G401 (cell line): ENCODE results near the gene DCDC2C. TPM values are rescaled to one million over a fixed set of nuclear protein-coding genes. Genes with fewer than 3 reads are reported as not detected.

Source experiments
- DNase-seq: peaks from one replicate; pipeline ENCODE4 v3.0.0-alpha.2; 2015; ENCODE audit warnings: low spot score
- in situ Hi-C: cut with HindIII; loops from 2 replicates; pipeline ENCODE4 v1.10.0; 2016; ENCODE audit warnings: low sequenced_read_pairs, mixed read lengths
- total RNA-seq: library from RNA; depleted of rRNA; stranded (reverse); fragments of >200 nt; shearing (Covaris generic); gene quantifications from 2 replicates; pipeline ENCODE4 v1.2.3, GENCODE V29; 2014

Gene DCDC2C
- total RNA-seq, 1 experiment from 2014 or later, result not detected

- in situ Hi-C loops, result no loop called here
- no peak for DNase-seq
Observed at GRCh38 chr2:3739313-3739712, 35.9 kb downstream of the DCDC2C start.

GRCh38 chr2:3741396-3741795 lies 38.0 kb downstream of the DCDC2C start:
- in situ Hi-C loops, result no loop called here
- no peak for DNase-seq

- DNase-seq, result no peak
- in situ Hi-C loops, result no loop called here
Observed at GRCh38 chr2:3741867-3742602, 38.7 kb downstream of the DCDC2C start.

GRCh38 chr2:3742743-3743508 lies 39.6 kb downstream of the DCDC2C start:
- no peak for DNase-seq
- in situ Hi-C loops, result no loop called here

- in situ Hi-C loops, result no loop called here
- no peak for DNase-seq
Observed at GRCh38 chr2:3743951-3744555, 40.7 kb downstream of the DCDC2C start.

GRCh38 chr2:3745920-3746319 lies 42.5 kb downstream of the DCDC2C start:
- DNase-seq, result no peak
- in situ Hi-C loops, result no loop called here

- DNase-seq, result no peak
- in situ Hi-C loops, result no loop called here
Observed at GRCh38 chr2:3747032-3747654, 43.8 kb downstream of the DCDC2C start.

DNA sequence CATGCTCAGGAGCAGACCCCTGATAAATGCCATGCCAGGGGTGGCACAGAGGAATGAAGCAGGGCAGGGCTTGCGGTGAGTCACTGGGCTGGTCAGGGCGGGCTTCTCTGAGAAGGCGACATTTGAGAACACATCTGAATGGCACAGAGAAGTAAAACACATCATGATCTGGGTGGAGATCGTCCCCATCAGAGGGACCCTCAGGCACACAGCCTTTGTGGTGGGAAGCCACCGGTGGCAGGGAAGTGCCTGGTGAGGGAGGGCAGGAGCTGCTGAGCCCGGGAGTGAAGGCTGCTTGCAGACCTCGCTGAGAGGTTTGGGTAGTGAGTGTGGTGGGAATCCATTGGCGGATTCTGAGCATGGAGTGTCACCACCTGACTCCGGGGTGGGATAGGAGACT lies 44.5 kb downstream of the DCDC2C start:
- in situ Hi-C loops, result no loop called here

GRCh38 chr2:3749201-3749600 lies 45.8 kb downstream of the DCDC2C start:
- no peak for DNase-seq
- in situ Hi-C loops, result no loop called here

More for the DNA sequence above, 44.5 kb downstream of the DCDC2C start:
- no peak for DNase-seq

GRCh38 chr2:3751251-3751650 lies 47.9 kb downstream of the DCDC2C start:
- DNase-seq, result no peak
- in situ Hi-C loops, result no loop called here

- in situ Hi-C loops, result no loop called here
- no peak for DNase-seq
Observed at GRCh38 chr2:3751806-3752205, 48.4 kb downstream of the DCDC2C start.

GRCh38 chr2:3752376-3752775 lies 49.0 kb downstream of the DCDC2C start:
- in situ Hi-C loops, result no loop called here
- DNase-seq, result no peak

GRCh38 chr2:3753561-3753960 lies 50.2 kb downstream of the DCDC2C start:
- no peak for DNase-seq
- in situ Hi-C loops, result no loop called here

DNA sequence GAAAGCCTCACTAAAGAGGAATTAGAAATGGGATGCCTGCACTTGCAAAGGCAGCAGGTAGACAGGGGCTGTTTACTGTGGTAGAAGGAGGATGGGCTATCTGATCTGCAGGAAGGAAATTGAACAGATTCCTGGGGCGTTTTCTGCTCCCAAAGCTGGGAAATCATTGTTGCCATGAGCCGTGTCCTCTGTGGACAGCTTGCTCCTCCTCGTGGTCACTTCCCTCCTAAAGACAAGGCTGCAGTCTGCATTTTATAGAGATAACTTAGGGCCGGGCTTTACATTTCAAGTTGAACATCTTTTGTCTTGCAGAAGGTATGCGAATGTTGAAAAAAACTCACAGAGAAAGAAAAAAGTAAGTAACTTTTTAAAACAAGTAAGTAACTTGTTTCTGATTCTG lies 50.9 kb downstream of the DCDC2C start:
- in situ Hi-C loops, result no loop called here
- no peak for DNase-seq

DNA sequence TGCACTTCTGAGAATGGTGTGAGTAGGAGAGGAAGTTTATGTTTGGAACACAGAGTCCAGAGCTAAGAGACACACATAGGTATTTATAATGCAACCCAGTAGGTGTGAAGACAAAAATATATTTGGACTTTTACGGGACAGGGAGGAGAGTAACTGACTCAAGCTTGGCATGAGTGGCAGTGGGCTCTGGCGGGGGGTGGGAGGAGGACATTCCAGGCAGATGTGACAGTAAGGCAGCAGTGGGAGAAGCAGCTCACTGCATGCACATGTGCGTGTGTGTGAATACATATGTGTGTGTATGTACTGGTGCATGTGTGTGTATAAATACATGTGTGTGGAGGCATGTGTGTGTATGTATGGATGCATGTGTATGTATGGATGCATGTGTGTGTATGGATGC lies 51.4 kb downstream of the DCDC2C start:
- in situ Hi-C loops, result no loop called here
- DNase-seq, result no peak

DNA sequence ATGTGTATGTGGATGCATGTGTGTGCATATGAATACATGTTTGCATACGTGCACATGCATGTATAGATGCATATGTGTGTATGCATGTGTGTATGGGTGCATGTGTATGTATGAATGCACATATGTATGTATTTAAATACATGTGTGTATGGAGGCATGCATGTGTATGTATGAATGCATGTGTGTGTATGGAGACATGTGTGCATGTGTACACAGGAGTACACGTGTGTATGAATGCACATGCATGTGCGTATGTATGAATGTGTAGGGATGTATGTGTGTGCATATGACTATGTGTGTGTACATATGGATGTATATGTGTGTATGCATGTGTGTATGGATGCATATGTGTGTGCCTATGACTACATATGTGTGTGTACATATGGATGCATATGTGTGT lies 51.9 kb downstream of the DCDC2C start:
- in situ Hi-C loops, result no loop called here

GRCh38 chr2:3756306-3756705 lies 52.9 kb downstream of the DCDC2C start:
- in situ Hi-C loops, result no loop called here
- no peak for DNase-seq

More for the DNA sequence above, 51.9 kb downstream of the DCDC2C start:
- no peak for DNase-seq

GRCh38 chr2:3758906-3759305 lies 55.5 kb downstream of the DCDC2C start:
- in situ Hi-C loops, result no loop called here
- no peak for DNase-seq

- in situ Hi-C loops, result no loop called here
- no peak for DNase-seq
Observed at GRCh38 chr2:3759331-3759730, 56.0 kb downstream of the DCDC2C start.

- in situ Hi-C loops, result no loop called here
- no peak for DNase-seq
Observed at GRCh38 chr2:3759761-3760160, 56.4 kb downstream of the DCDC2C start.
